Stimulated activated CD8-positive, alpha-beta memory T cell treated with anti-CD3 and anti-CD28 coated beads, Interleukin-4, amount 100 ng/mL, for 48 hours (primary cell): ENCODE data around the gene GLIPR1L1.
A peak's percentile ranks its signal among the peaks of the same experiment; 100 is the strongest.

Experiments used
- DNase-seq: peaks from one replicate; pipeline ENCODE4 v3.0.0-alpha.2; 2020

GLIPR1L1 gene, protein sequence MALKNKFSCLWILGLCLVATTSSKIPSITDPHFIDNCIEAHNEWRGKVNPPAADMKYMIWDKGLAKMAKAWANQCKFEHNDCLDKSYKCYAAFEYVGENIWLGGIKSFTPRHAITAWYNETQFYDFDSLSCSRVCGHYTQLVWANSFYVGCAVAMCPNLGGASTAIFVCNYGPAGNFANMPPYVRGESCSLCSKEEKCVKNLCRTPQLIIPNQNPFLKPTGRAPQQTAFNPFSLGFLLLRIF

DNA sequence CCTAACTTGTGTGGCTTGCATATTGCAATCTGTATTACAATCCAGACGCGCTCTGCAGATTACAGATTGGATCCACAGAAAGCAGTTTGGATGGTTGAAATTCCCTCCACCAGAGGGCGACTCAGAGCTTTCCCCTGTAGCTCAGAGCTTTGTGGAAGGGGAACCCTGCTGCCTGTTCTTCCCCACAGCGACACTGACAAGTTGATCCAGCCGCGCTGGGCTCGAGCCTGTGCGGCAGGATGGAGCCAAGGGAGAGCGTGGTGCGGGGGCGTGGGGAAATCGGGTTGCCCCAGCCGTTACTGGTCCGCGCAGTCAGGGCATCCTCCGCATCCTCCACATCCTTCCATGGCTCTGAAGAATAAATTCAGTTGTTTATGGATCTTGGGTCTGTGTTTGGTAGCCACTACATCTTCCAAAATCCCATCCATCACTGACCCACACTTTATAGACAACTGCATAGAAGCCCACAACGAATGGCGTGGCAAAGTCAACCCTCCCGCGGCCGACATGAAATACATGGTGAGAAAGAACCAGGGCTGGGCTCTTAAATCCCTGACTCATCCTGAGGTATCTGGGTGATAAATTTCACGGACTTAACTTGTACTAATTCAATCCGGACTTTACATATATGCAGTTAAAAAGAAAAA is at the start of gene GLIPR1L1:
Gene GLIPR1L1 (plus strand): TSS at position 287 of the 647 bp plus-strand sequence. CDS start 59 bp downstream, at position 346.
- peak; percentile 91 for DNase-seq

DNA sequence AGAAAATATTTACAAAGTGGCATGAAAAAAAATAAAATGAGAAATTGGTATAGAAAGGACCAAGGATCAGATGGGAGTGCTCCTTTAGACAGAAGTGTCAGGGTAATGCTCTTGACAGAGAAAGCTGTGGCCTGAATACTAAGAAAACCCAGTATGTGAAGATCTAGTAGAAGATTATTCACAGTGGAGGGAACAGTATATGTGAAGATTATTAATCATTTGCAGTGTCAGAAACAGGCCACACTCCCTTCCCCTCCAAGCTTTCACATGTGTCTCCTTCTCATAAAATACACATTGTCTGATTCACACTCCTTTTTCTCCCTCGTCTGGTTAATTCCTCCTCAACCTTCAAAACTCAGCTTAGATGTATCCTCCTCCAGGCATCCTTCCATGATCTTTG is 45.6 kb upstream of the GLIPR1L1 start:
- DNase-seq = no peak

GRCh38 chr12:75289753-75290152 is 44.7 kb upstream of the GLIPR1L1 start:
- no peak for DNase-seq

GRCh38 chr12:75291014-75291413 is 43.5 kb upstream of the GLIPR1L1 start:
- DNase-seq = no peak

GRCh38 chr12:75294336-75294735 is 40.1 kb upstream of the GLIPR1L1 start:
- no peak for DNase-seq

DNA sequence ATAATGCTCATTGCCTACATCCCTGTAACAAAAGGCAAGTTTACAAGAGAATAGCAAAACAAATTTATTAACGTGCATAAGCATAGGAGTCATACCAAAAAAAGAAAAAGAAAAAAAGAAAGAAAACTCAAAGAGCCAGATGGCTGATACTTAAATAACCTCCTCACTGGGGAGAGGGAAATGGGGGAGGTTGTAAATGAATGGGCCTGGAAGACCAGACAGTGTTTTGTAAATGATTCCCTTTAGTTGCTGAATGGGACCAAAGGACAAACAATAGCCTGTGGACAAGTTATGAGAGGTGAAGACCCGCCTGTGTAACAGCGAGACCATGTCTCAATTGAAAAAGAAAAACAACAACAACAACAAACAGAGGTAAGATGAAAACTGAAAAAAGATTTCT is 39.7 kb upstream of the GLIPR1L1 start:
- no peak for DNase-seq

DNA sequence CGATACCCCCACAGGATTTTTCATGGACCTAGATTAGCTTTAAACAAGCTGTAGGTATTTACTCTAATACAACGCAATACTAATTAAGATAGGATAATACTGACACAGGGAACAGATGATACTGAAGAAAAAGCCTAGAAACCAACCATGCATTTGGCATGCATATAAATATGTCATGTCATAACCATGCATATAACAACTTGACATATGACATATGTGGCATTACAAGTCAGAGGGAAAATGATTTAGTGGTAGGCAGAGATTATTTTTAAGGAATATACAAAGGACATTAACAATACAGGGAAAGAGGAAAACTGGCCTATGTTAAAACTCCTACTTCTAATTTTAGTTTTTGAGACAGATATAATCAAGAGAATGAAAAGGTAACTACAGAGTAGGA is 32.2 kb upstream of the GLIPR1L1 start:
- DNase-seq = no peak

DNA sequence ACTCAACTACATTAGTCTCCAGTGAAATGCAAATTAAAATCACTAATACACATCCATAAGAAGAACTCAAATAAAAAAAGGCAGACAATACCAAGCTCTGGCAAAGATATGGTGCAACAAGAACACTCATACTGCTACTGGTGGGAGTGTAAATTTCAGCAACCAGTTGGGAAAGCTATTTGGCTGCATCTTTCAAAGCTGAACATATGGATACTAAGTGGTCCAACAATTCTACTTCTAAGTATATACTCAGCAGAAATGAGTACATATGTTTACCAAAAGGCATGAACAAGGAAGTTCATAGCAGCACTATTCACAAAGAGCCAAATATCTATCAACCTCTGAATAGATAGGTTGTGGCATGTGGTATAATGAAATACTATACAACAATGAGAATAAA is 31.7 kb upstream of the GLIPR1L1 start:
- no peak for DNase-seq

GRCh38 chr12:75305412-75306332 is 28.8 kb upstream of the GLIPR1L1 start:
- DNase-seq = no peak

GRCh38 chr12:75308279-75308678 is 26.2 kb upstream of the GLIPR1L1 start:
- DNase-seq = no peak

GRCh38 chr12:75311369-75311768 is 23.1 kb upstream of the GLIPR1L1 start:
- DNase-seq = no peak

GRCh38 chr12:75315518-75315917 is 19.0 kb upstream of the GLIPR1L1 start:
- DNase-seq = no peak

- DNase-seq = no peak
These were observed 16.7 kb upstream of the GLIPR1L1 start for GRCh38 chr12:75317784-75318183.

GRCh38 chr12:75322464-75322863 is 12.0 kb upstream of the GLIPR1L1 start:
- no peak for DNase-seq

DNA sequence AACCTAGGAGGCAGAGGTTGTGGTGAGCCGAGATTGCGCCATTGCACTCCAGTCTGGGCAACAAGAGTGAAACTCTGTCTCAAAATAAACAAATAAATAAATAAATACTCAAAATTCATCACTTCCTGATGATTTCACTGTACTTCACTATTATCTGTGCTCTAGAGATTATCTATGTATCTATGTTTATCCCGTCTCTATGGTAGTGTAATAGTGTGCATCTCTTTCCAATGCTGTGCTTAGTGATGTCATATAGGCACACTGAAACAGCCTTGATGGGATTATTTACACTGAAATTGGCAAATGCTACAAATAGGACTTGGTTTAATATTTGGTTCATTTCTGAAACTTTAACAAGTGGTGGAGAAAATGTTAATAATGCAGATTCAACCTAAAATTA is 10.8 kb upstream of the GLIPR1L1 start:
- DNase-seq = no peak

- no peak for DNase-seq
These were observed 6.8 kb upstream of the GLIPR1L1 start for GRCh38 chr12:75327642-75328041.

DNA sequence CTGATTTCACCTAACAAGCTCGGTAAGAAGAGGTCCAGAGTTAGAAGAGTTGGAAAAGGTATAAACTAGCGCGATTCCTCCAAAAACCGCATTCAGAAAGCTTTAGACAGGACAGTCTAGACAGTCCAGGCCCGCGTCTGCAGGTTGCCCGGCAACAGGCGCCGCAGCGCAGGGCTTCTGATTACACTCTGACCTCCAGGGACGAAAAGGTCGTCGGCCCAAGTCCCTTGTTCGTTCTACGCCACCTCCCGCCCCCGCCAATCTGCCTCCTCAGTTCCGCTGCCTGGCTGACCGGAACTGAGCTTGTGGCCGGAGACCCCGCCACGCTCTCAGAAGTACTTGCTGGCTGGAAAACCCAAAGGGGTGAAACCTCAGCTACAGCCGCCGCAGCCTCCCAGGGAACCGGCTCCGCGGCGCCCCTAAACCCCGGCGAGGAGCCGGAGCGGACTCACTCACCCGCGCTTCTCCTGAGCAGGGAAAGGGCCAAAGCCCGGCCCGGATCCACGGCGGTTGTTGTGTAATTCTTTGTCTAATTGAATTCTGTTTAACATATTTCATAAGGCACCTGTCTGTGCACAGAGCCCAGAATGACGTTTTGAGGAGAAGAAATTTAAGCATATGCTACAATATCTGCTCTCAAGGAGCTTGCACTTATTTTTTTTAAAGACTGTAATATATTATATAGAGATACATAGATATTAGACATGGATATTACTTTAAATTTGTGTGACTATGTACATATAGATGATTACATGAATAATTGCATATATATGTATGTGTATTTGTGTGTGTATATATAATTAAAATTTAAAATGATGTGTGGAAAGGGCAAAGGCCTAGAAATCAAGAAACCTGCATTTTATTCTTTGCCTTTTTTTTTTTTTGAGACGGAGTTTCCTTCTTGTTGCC is 4.3 kb upstream of the GLIPR1L1 start, which contains the start of gene CAPS2:
Gene CAPS2 (minus strand): TSS at position 407 of the 909 bp plus-strand sequence. CDS start 3,826 bp downstream, outside the sequence.
- peak; percentile 76 for DNase-seq

DNA sequence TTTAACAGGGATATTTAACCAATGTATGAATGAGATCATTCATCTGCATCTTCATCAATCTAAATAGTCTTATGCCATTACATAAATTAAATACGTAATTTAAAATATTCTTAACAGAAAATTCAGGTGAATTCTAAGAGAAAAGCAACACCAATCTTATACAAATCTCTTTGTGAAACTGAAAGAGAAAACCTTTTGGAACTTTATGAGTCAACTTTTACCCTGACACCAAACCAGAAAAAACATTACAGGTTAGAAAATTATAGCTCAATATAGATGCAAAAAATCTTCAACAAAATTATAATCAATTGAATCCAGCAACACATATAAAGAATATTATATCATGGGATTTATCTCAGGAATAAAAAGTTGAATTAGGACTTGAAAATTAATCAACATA is 3.4 kb downstream of the GLIPR1L1 start:
- DNase-seq = no peak

- no peak for DNase-seq
These were observed 7.4 kb downstream of the GLIPR1L1 start for GRCh38 chr12:75341873-75342272.

GRCh38 chr12:75345531-75345930 is 11.1 kb downstream of the GLIPR1L1 start:
- no peak for DNase-seq

DNA sequence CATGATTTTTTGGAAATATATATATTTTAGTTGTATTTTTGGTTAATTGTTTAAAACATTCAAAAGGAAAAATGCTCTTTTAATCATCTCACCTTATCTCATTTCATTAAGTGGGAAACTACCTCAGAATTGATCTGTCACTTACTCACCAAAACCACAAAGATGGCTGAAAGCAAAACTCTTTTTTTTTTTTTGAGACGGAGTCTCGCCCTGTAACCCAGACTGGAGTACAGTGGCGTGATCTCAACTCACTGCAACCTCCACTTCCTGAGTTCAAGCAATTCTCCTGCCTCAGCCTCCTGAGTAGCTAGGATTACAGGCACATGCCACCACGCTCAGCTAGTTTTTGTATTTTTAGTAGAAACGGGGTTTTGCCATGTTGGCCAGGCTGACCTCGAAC is 11.7 kb downstream of the GLIPR1L1 start:
- DNase-seq = peak; percentile 31

DNA sequence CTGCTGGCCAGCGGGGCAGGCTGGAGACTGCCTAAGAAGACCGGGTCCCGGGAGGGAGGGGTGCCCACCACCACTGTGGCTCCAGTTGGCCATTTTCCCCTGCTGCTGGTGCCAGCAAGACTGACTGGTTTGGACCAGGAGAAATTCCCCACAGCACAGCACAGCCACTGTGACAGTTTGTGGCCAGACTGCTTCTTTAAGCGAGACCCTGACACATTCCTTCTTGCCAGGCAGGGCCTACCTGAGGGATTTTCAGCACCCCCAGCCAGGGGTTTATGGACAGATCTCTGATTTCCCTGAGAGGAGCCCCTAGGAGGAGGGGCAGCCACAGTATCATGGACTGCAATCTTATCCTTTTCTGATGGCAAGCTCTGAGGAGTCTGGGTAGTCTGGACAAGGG is 15.5 kb downstream of the GLIPR1L1 start:
- DNase-seq = no peak
